ENCODE data around the gene CALCB.

Gene CALCB

DNA sequence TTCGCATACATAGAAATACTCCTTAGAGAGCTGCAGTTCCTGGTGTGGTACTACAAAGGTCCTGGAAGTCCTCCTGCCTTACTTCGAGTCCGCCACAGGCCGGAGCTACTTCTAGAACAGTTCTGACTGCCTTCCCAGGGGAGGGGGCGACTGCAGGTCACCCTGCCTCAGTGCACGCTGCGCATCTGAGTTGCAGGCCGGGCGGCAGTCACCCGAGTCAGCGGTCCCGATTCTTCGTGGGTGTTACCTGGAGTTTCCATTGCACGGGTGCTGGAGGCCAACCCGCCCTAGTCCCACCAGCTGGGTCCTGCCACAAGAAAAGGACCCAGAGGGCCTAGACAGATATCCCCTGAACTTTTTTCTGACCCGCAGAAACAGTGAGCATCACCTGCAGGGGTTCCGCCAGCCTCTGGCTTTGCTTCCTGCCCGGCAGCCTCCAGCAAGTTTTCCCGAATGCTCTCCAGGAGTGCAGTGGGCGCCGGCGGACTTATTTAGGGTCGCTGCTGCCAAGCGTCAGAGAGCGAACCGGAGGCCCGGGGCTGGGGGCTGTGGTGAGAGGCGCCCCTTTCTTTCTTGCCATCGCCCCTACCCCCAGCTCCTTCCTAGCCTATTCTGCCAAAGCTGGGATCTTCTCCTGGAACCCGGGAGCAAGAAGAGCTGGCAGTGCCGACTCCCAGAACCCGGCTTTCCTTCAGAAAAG lies 1.7 kb upstream of the CALCB start:
- in situ Hi-C loops (cut with MboI; ENCODE audit: low pct_unique_long_range_greater_than_20kb, low sequenced_read_pairs), result no loop called here
- no peak for DNase-seq

- in situ Hi-C loops (cut with MboI; ENCODE audit: low pct_unique_long_range_greater_than_20kb, low sequenced_read_pairs), result no loop called here
- DNase-seq, result no peak
Observed at GRCh38 chr11:15072551-15073143, 746 bp upstream of the CALCB start.

DNA sequence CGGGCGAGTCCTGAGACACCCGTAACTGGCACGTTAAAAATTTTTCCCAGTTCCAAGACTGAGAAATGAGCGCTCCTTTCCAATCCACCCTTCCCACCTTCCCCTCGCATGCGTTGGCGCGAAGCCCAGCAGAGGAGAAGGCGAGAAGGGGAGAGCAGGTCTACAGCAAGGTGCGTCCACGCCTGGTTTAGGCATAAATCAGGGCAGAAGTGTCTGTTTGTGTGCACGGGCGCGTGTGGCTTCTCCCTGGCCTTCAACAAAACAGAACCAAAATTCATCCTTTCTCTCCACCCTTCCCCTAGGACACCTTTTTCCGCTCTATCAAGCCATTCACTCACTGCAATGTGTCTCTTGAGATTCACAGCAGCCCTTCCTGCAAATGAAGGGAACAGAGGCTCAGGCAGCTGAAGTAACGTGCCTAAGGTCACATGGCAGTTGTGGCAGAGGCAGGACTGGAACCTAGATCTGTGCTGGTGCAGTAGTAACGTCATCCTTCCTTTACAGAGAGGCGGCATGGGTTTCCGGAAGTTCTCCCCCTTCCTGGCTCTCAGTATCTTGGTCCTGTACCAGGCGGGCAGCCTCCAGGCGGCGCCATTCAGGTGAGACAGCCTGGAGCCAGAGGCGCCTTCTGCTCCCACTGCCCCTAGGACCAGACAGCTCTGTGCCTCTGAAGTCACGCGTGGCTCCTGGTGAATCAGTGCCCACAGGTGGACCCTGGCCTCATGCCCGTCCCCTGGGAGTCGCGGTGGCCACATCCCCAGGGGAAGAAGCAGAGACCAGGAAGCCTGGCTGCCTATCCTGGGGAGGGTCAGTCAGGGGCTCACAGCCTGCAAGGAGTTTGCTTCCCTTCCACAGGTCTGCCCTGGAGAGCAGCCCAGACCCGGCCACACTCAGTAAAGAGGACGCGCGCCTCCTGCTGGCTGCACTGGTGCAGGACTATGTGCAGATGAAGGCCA lies 1.1 kb downstream of the CALCB start:
- peak; percentile 85 for DNase-seq
- in situ Hi-C loops (cut with MboI; ENCODE audit: low pct_unique_long_range_greater_than_20kb, low sequenced_read_pairs), result no loop called here

DNA sequence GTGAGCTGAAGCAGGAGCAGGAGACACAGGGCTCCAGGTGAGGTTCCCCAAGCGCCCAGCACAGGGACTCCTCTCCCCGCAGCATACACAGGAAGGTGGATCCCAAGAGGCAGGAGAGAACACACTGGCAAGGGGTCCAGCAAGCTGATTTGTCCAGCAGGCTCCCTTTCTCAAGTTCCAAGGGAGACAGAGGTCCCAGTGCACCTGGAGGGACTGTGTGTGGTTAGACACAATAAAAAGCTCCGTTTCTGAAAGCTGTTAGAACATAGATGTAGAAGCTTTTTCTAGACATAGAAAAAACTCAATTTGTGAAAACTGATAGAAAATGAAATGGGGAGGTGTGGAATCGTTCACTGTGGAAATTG lies 1.8 kb downstream of the CALCB start:
- in situ Hi-C loops (cut with MboI; ENCODE audit: low pct_unique_long_range_greater_than_20kb, low sequenced_read_pairs), result no loop called here
- DNase-seq, result no peak

GRCh38 chr11:15091175-15091574 lies 17.8 kb downstream of the CALCB start:
- DNase-seq, result no peak
- in situ Hi-C loops (cut with MboI; ENCODE audit: low pct_unique_long_range_greater_than_20kb, low sequenced_read_pairs), result no loop called here

GRCh38 chr11:15091625-15092024 lies 18.2 kb downstream of the CALCB start:
- in situ Hi-C loops (cut with MboI; ENCODE audit: low pct_unique_long_range_greater_than_20kb, low sequenced_read_pairs), result no loop called here
- DNase-seq, result no peak

- peak; percentile 13 for DNase-seq
- in situ Hi-C loops (cut with MboI; ENCODE audit: low pct_unique_long_range_greater_than_20kb, low sequenced_read_pairs), result no loop called here
Observed at GRCh38 chr11:15093432-15093831, 20.0 kb downstream of the CALCB start.

- in situ Hi-C loops (cut with MboI; ENCODE audit: low pct_unique_long_range_greater_than_20kb, low sequenced_read_pairs), result no loop called here
- no peak for DNase-seq
Observed at GRCh38 chr11:15095736-15096228, 22.4 kb downstream of the CALCB start.

- DNase-seq, result no peak
- in situ Hi-C loops (cut with MboI; ENCODE audit: low pct_unique_long_range_greater_than_20kb, low sequenced_read_pairs), result no loop called here
Observed at GRCh38 chr11:15097411-15097810, 24.0 kb downstream of the CALCB start.

GRCh38 chr11:15099267-15099666 lies 25.9 kb downstream of the CALCB start:
- no peak for DNase-seq
- in situ Hi-C loops (cut with MboI; ENCODE audit: low pct_unique_long_range_greater_than_20kb, low sequenced_read_pairs), result no loop called here

GRCh38 chr11:15101072-15101709 lies 27.8 kb downstream of the CALCB start:
- in situ Hi-C loops (cut with MboI; ENCODE audit: low pct_unique_long_range_greater_than_20kb, low sequenced_read_pairs), result no loop called here

GRCh38 chr11:15104166-15104565 lies 30.8 kb downstream of the CALCB start:
- in situ Hi-C loops (cut with MboI; ENCODE audit: low pct_unique_long_range_greater_than_20kb, low sequenced_read_pairs), result no loop called here
- no peak for DNase-seq

More at GRCh38 chr11:15101072-15101709, 27.8 kb downstream of the CALCB start:
- DNase-seq, result peak; percentile 66

DNA sequence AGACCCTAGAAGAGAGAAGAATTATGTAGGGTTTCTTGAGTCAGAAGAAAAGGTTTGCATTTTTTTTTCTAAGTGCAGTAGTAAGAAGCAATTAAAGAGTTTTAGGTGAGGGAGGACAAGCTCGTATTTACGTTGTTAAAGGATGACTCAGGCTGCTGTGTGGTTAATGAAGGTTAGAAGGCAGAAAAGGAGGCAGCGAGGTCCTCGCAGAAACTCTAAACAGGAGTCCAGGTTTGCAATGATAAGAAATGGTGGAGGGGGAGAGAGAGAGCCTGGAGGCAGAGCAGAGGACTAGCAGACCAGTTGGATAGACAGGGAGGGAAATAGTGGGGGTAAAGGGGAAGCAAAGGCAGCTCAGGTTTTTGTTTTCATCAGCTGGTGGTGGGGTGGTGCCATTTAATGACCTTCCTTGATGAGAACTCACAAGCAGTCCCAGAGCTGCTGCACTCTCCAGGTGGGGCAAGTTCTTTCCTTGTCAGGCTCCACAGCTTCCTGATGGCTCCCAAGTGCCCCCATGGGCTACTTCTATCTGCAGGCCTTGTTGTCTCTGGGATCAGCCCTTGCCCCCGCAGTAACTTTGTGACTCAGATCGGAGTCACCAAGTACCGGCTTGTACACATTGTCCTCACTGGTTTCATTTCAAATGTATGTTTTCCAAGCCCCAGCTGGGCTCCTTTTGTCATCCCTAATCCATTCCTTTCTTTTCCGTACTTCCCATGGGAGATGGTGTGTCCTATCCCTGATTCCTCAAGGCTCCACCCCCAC lies 33.0 kb downstream of the CALCB start:
- DNase-seq, result no peak
- in situ Hi-C loops (cut with MboI; ENCODE audit: low pct_unique_long_range_greater_than_20kb, low sequenced_read_pairs), result no loop called here

GRCh38 chr11:15107730-15108515 lies 34.5 kb downstream of the CALCB start:
- in situ Hi-C loops (cut with MboI; ENCODE audit: low pct_unique_long_range_greater_than_20kb, low sequenced_read_pairs), result no loop called here
- no peak for DNase-seq

GRCh38 chr11:15108592-15109130 lies 35.3 kb downstream of the CALCB start:
- in situ Hi-C loops (cut with MboI; ENCODE audit: low pct_unique_long_range_greater_than_20kb, low sequenced_read_pairs), result no loop called here
- no peak for DNase-seq

DNA sequence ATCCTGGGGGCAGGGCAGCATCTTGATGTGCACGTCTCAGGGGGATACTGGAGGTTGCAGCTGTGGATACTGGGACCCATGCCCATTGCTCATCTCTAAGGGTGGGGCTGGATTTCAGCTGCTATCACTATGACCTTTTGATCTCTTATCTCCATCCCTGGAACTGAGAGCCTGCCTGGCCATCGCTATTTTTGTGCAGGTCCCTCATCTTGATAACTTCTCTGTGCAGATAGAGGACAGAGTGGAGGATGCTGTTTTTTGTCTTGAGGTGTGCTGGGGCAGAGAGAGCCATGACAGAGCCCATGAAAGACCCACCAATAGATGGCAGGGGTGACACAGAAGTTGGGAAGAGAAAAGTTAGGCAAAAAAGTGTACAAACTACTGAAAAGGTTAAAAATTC lies 36.2 kb downstream of the CALCB start:
- DNase-seq, result no peak
- in situ Hi-C loops (cut with MboI; ENCODE audit: low pct_unique_long_range_greater_than_20kb, low sequenced_read_pairs), result no loop called here

DNA sequence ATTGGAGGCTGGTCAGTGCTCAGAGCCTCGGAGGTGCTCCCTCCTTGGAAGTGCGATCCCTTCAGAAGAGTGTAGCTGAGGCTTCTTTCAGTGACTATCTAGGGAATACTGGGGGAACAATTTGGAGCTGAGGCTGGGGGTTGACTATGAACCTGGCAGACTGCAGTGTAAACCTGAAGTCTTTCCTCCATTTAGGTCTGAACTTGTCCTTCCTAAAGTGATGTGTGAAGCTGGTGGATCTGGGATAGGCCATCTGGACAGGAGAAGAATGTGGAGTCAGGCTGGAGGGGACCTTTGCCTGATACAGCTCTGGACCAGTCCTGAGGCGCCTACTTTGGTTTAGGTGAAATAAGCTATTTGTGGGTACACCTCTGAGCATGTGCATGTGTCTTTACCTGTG lies 37.8 kb downstream of the CALCB start:
- DNase-seq, result no peak
- in situ Hi-C loops (cut with MboI; ENCODE audit: low pct_unique_long_range_greater_than_20kb, low sequenced_read_pairs), result no loop called here

- in situ Hi-C loops (cut with MboI; ENCODE audit: low pct_unique_long_range_greater_than_20kb, low sequenced_read_pairs), result no loop called here
- DNase-seq, result no peak
Observed at GRCh38 chr11:15112131-15112541, 38.7 kb downstream of the CALCB start.
